WTC11 (cell line): Measurements from ENCODE around the gene SNX21.

Experiments
- ATF2 ChIP-seq: sonication (generic); formaldehyde crosslinking; IDR thresholded peaks from 2 replicates; pipeline ENCODE4 v1.8.1; 2022; ENCODE audit warnings: low read depth, missing genetic modification reagents, borderline replicate concordance
- CBFB ChIP-seq: sonication (generic); formaldehyde crosslinking; IDR thresholded peaks from 2 replicates; pipeline ENCODE4 v1.8.1; 2022; ENCODE audit warnings: mild to moderate bottlenecking, low read depth, missing genetic modification reagents
- CTCF ChIP-seq: fragments of 200-600 bp; IDR thresholded peaks from 2 replicates; pipeline ENCODE4 v1.8.0; 2022; ENCODE audit warnings: antibody characterized with exemption
- E2F1 ChIP-seq: sonication (generic); formaldehyde crosslinking; IDR thresholded peaks from 2 replicates; pipeline ENCODE4 v1.8.0; 2022; ENCODE audit warnings: mild to moderate bottlenecking, missing genetic modification reagents
- ETV6 ChIP-seq: sonication (generic); formaldehyde crosslinking; IDR thresholded peaks from 2 replicates; pipeline ENCODE4 v1.8.1; 2022; ENCODE audit warnings: mild to moderate bottlenecking, missing genetic modification reagents
- FOXJ3 ChIP-seq: sonication (generic); formaldehyde crosslinking; IDR thresholded peaks from 2 replicates; pipeline ENCODE4 v1.9.0; 2021; ENCODE audit warnings: missing genetic modification reagents, mild to moderate bottlenecking, borderline replicate concordance
- IRF1 ChIP-seq: sonication (generic); formaldehyde crosslinking; IDR thresholded peaks from 2 replicates; pipeline ENCODE4 v1.8.0; 2023; ENCODE audit warnings: missing genetic modification reagents
- MAX ChIP-seq: sonication (generic); formaldehyde crosslinking; IDR thresholded peaks from 2 replicates; pipeline ENCODE4 v1.8.0; 2022; ENCODE audit warnings: mild to moderate bottlenecking, missing genetic modification reagents
- NFYB ChIP-seq: sonication (generic); formaldehyde crosslinking; conservative IDR thresholded peaks from 2 replicates; pipeline ENCODE4 v1.8.0; 2022; ENCODE audit warnings: low read depth, missing genetic modification reagents
- NR2C2 ChIP-seq: sonication (generic); formaldehyde crosslinking; IDR thresholded peaks from 2 replicates; pipeline ENCODE4 v1.8.0; 2022; ENCODE audit warnings: mild to moderate bottlenecking, missing genetic modification reagents
- TCF7 ChIP-seq: sonication (generic); formaldehyde crosslinking; IDR thresholded peaks from 2 replicates; pipeline ENCODE4 v1.8.0; 2022; ENCODE audit warnings: mild to moderate bottlenecking, low read depth, missing genetic modification reagents, moderate library complexity
- ZBTB43 ChIP-seq: sonication (generic); formaldehyde crosslinking; IDR thresholded peaks from 2 replicates; pipeline ENCODE4 v1.8.1; 2023; ENCODE audit warnings: mild to moderate bottlenecking, missing genetic modification reagents
- ZNF232 ChIP-seq: sonication (generic); formaldehyde crosslinking; IDR thresholded peaks from 2 replicates; pipeline ENCODE4 v1.8.0; 2022; ENCODE audit warnings: mild to moderate bottlenecking, missing genetic modification reagents
- ZNF317 ChIP-seq: sonication (generic); formaldehyde crosslinking; IDR thresholded peaks from 2 replicates; pipeline ENCODE4 v1.8.1; 2023; ENCODE audit warnings: low read depth, mild to moderate bottlenecking, moderate library complexity, missing genetic modification reagents, borderline replicate concordance

GRCh38 chr20:45845452-45845851, 11.9 kb downstream of the SNX21 start:
- no peak for TF ChIP-seq ZNF232 (CRISPR knock-in tag)
- no peak for TF ChIP-seq ZNF317 (CRISPR knock-in tag)
- TF ChIP-seq FOXJ3 (CRISPR knock-in tag): no peak
- TF ChIP-seq CTCF: no peak
- no peak for TF ChIP-seq MAX
- no peak for TF ChIP-seq IRF1 (CRISPR knock-in tag)
- no peak for TF ChIP-seq CBFB
- TF ChIP-seq ZBTB43 (CRISPR knock-in tag): no peak
- TF ChIP-seq NFYB: no peak
- no peak for TF ChIP-seq ATF2 (CRISPR knock-in tag)
- no peak for TF ChIP-seq E2F1
- no peak for TF ChIP-seq NR2C2 (CRISPR knock-in tag)
- no peak for TF ChIP-seq TCF7 (CRISPR knock-in tag)
- TF ChIP-seq ETV6: no peak
